Esophagus muscularis mucosa (tissue), 4 donors: ENCODE results near the gene NACC1. TPM values are rescaled to one million over a fixed set of nuclear protein-coding genes. Genes with fewer than 3 reads are reported as not detected.

ENCODE experiments used
- DNase-seq: peaks from one replicate; pipeline ENCODE4 v3.0.0-alpha.2; 2017; ENCODE audit errors: extremely low spot score
- H3K27ac ChIP-seq, 4 donors: fragments of 200-600 bp; sonication (generic); replicated peaks in 1 of 4; 1 replicate in 3 of 4; 2 replicates in 1 of 4; pipeline ENCODE4 v1.5.1; 2016 to 2019; ENCODE audit warnings: mild to moderate bottlenecking in 1 of 4
- H3K27me3 ChIP-seq, 4 donors: fragments of 200-600 bp; sonication (generic); one replicate each; pipeline versions ENCODE4 v1.5.1 to v1.6.0; 2016 to 2019
- H3K36me3 ChIP-seq, 4 donors: fragments of 200-600 bp; sonication (generic); one replicate each; pipeline ENCODE4 v1.5.1; 2016 to 2019
- H3K4me1 ChIP-seq, 4 donors: fragments of 200-600 bp; sonication (generic); one replicate each; pipeline ENCODE4 v1.5.1; 2016 to 2019
- H3K4me3 ChIP-seq, 4 donors: fragments of 200-600 bp; sonication (generic); 1 replicate in 2 of 4; 2 replicates in 2 of 4; pipeline ENCODE4 v1.5.1; 2016 to 2019; ENCODE audit warnings: mild to moderate bottlenecking in 4 of 4, moderate library complexity in 1 of 4
- H3K9me3 ChIP-seq, 4 donors: fragments of 200-600 bp; sonication (generic); 1 replicate in 3 of 4; 2 replicates in 1 of 4; pipeline ENCODE4 v1.5.1; 2016 to 2019
- EP300 ChIP-seq: sonication (generic); formaldehyde crosslinking; IDR thresholded peaks from one replicate; pipeline ENCODE4 v1.6.1; 2017; ENCODE audit warnings: antibody characterized with exemption
- POLR2A ChIP-seq: fragments of 450-650 bp; IDR thresholded peaks from one replicate; pipeline ENCODE4 v1.6.1; 2017; ENCODE audit warnings: antibody characterized with exemption, moderate library complexity, mild to moderate bottlenecking, low read depth
- POLR2AphosphoS5 ChIP-seq, 2 donors: sonication (generic); formaldehyde crosslinking; IDR thresholded peaks; one replicate each; pipeline ENCODE4 v1.6.1; 2017; ENCODE audit warnings: antibody characterized with exemption in 2 of 2
- WGBS: methylation state at CpG from one replicate; pipeline ENCODE4 v1.1.5; 2018; 5-methylcytosine and 5-hydroxymethylcytosine counted together
- intact Hi-C: fragments of 100-400 bp; cut with DNase I; formaldehyde crosslinking; loops from one replicate; pipeline ENCODE4 v1.15.1; 2023
- total RNA-seq, 4 donors: library from RNA; depleted of rRNA; stranded (reverse); fragments of >200 nt; gene quantifications; one replicate each; pipeline versions ENCODE4 v1.1.0 to v1.2.1, GENCODE V29; 2016
- TF ChIP-seq, protein P1 (sequence below), 3 experiments: fragments of 200-600 bp in 2 of 3; fragments of 450-650 bp in 1 of 3; sonication (generic) in 2 of 3; IDR thresholded peaks; one replicate each; pipeline ENCODE4 v1.5.1; 2017 to 2019; ENCODE audit warnings: antibody characterized with exemption in 3 of 3, mild to moderate bottlenecking in 2 of 3, moderate library complexity in 1 of 3

NACC1 gene
- total RNA-seq, 4 donors from 2014 or later: 24.5 to 61.6 (median 29.6) TPM

DNA sequence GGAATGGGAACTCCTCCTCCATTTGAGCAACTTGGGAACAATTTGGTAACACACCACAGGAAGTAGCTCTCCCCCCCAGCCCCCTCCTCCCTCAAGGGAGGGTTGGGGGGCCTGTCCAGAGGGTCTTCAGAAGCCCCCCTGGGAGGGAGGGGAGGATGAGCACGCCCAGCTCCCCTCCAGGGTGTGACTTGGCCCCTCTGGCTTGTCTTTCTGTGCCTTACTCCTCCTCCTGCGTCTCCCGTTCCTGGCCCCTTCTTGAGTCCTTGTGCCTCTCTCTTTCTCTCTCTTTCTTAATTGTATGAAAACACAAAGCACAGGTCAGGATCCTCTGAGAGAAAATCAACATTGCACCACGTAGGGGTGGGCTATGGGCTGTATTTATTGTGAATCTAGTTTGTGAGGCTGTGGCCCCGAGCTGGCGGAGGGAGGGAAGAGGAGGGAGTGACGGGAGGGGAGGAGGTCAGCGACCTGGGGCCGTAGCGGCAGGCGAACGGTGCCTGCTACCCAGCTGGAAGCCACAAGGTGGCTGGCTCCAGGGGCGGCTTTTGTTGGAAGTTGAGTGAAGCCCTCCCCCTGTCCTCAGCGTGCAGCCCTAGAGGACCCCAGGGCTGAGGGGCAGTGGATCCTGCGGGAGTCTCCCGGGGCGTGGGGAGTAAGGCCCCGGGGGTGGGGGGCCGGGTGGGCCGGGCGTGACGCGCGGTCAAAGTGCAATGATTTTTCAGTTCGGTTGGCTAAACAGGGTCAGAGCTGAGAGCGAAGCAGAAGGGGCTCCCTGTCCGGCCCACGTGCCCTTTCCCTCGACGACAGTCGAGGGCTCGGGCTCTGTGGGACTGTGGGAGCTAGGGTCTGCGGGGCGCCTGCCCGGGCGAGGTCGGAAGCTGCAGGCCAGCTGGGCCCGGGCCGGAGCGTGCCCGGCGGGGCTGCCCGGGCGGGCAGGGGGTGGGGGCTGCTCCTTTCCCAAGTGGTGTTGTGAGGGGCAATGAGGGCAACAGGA lies 21.8 kb upstream of the NACC1 start:
- Histone ChIP-seq H3K9me3 (no peaks in the 10 kb centered on the region), H3K36me3 (peaks cover 5 to 21% (median 15%) of the 10 kb centered on the region in 4 donors), H3K4me3 (peak overlapping the region; percentile 29 to 55 (median 36)), H3K4me1 (peaks cover 76 to 97% (median 95%) of the 10 kb centered on the region in 4 donors), H3K27me3 (peaks cover 0 to 8% (median 0%) of the 10 kb centered on the region in 4 donors), H3K27ac (peak overlapping the region; percentile 75 to 90 (median 82))
- no peak for DNase-seq
- TF ChIP-seq, protein P1, sequence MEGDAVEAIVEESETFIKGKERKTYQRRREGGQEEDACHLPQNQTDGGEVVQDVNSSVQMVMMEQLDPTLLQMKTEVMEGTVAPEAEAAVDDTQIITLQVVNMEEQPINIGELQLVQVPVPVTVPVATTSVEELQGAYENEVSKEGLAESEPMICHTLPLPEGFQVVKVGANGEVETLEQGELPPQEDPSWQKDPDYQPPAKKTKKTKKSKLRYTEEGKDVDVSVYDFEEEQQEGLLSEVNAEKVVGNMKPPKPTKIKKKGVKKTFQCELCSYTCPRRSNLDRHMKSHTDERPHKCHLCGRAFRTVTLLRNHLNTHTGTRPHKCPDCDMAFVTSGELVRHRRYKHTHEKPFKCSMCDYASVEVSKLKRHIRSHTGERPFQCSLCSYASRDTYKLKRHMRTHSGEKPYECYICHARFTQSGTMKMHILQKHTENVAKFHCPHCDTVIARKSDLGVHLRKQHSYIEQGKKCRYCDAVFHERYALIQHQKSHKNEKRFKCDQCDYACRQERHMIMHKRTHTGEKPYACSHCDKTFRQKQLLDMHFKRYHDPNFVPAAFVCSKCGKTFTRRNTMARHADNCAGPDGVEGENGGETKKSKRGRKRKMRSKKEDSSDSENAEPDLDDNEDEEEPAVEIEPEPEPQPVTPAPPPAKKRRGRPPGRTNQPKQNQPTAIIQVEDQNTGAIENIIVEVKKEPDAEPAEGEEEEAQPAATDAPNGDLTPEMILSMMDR (IDR thresholded peaks at IDR 0.05): peak in 1 of 3 experiments; percentile 35
- TF ChIP-seq POLR2A (no peak), POLR2AphosphoS5 (IDR thresholded peaks at IDR 0.05) (peak in 1 of 2 donors; percentile 10)
- WGBS: 53% methylated on average over 37 of the region's 44 CpGs
- intact Hi-C loops: no loop called here

DNA sequence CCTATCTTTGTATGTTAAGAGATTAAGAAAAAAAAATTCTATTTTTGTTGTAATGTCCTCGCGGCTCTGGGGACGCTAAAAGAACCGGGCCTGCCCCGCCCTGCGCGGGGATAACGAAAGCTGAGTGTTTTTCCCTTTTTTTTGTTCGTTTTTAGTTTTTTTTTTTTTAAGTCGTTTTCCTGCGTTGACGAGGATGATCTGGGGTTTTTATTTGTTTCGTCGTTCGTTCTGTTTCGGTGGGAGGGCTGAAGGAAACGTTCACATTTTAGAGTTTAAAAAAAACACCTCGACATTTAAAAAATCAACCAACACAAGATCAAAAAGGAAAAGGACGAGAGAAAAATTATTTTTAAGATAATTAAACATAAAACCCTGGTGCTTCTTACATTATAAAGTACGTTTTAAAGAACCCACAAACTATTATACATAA lies 21.0 kb upstream of the NACC1 start:
- intact Hi-C loops: no loop called here
- Histone ChIP-seq H3K9me3 (no peaks in the 10 kb centered on the region), H3K27me3 (peaks cover 0 to 8% (median 0%) of the 10 kb centered on the region in 4 donors), H3K27ac (peak overlapping the region; percentile 77 to 90 (median 85)), H3K4me3 (peak overlapping the region; percentile 49 to 59 (median 52)), H3K36me3 (peaks cover 5 to 21% (median 15%) of the 10 kb centered on the region in 4 donors), H3K4me1 (peaks cover 68 to 97% (median 95%) of the 10 kb centered on the region in 4 donors)
- 58% methylated on average over 20 of the region's 20 CpGs for WGBS
- TF ChIP-seq POLR2A (no peak), POLR2AphosphoS5 (IDR thresholded peaks at IDR 0.05) (no peak), EP300 (no peak)
- TF ChIP-seq, protein P1 (IDR thresholded peaks at IDR 0.05): no peak
- DNase-seq: no peak

DNA sequence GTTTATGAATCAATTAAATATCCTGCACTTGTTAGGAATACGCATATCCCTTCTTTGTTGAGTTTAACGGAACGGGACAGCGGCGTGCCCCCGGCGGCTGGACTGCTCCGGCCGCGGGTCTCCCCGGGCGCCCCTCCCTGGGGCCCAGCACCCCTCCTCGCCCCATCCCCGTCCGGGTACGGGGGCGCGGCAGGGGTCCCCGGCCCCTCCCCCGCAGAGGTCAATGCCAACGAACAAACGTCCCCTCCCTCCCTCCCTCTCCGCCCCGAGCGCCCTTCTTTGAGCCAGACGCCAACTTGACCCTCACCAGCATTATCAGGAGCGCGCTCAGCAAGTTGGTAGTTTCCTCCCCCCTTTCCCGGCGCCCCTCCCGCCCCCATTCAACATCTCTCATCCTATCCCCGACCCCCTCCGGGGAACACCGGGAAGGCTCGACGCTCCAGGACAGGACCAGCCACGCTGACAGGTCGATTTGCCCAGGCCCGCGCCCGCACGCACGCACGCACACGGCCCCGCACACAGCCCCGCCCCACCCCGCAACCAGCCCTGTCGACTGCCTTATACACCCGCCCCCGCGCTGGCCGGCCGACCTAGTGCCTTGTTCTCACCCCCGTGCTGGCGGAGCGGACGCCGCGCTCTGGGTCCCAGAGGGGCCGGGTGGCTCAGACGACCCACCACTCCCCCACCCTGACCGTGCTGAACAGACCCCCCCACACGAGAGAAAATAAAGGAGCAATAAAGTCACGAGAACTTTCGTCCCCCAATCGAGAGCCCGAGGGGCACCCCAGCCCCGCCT lies 20.4 kb upstream of the NACC1 start:
- Histone ChIP-seq H3K4me1 (peaks cover 67 to 97% (median 95%) of the 10 kb centered on the region in 4 donors), H3K27me3 (peaks cover 0 to 8% (median 0%) of the 10 kb centered on the region in 4 donors), H3K4me3 (peak overlapping the region; percentile 49 to 59 (median 52)), H3K27ac (peak overlapping the region; percentile 77 to 90 (median 85)), H3K9me3 (no peaks in the 10 kb centered on the region), H3K36me3 (peaks cover 5 to 21% (median 15%) of the 10 kb centered on the region in 4 donors)
- no peak for DNase-seq
- TF ChIP-seq, protein P1 (IDR thresholded peaks at IDR 0.05): no peak
- TF ChIP-seq POLR2AphosphoS5 (IDR thresholded peaks at IDR 0.05) (no peak), EP300 (no peak), POLR2A (no peak)
- whole genome bisulfite sequencing: 30% methylated on average over 49 of the region's 69 CpGs
- intact Hi-C loops: no loop called here

DNA sequence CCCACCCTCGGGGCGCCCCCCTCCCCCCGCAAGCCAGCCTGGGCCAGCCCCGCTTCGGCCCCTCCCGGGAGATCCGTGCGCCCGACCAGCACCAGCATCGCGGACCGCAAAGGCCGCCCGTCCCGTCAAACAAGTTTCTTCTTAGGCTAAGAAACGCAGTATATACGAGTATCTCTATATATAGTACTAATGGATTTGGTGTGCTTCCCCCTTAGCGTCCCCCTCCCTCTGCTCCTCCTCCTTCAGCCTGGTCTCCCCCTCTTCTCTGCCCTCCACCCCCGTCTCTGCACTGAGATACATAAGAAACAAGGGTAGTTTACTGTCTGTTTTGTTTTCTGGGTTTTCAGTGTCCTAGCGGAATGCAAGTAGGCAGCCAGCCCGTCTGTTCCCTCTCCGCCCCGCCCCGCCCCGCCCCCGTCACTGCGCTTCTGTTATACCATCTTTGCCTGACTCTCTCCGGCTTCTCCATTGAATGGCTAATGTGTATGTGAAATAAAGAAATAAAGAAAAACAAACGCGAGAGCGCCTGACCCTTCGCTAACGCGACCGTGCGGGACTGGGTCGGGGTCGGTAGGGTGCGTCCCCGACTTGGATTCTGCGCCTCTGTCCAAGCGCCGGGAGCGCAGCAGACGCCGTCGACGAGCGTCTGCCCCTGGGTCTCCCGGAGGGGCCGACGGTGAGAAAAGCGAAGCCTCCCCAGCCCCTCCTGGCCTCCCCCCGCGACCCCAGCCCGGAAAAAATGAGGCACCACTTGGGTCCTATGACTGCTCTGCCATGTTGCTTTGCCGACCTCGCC lies 19.6 kb upstream of the NACC1 start:
- peaks cover 68 to 97% (median 96%) of the 10 kb centered on the region in 4 donors for H3K4me1 ChIP-seq
- no peak for DNase-seq
- H3K4me3 ChIP-seq: peak overlapping the region; percentile 49 to 59 (median 52)
- no peaks in the 10 kb centered on the region for H3K9me3 ChIP-seq
- peaks cover 5 to 21% (median 15%) of the 10 kb centered on the region in 4 donors for H3K36me3 ChIP-seq
- peak overlapping the region; percentile 77 to 90 (median 85) for H3K27ac ChIP-seq
- TF ChIP-seq POLR2A: no peak
- TF ChIP-seq, protein P1 (IDR thresholded peaks at IDR 0.05): no peak
- no peak for TF ChIP-seq EP300
- TF ChIP-seq POLR2AphosphoS5 (IDR thresholded peaks at IDR 0.05): peak in 1 of 2 donors; percentile 16
- peaks cover 0 to 8% (median 0%) of the 10 kb centered on the region in 4 donors for H3K27me3 ChIP-seq
- WGBS: 7% methylated on average over 37 of the region's 58 CpGs
- intact Hi-C loops: no loop called here
